HUES48 (cell line): ENCODE results near the gene NTSR1.

Experiments used
- H3K27ac ChIP-seq: one replicate; pipeline ENCODE4 v1.7.0; 2013; ENCODE audit warnings: low read depth, low read length, inconsistent platforms
- H3K27me3 ChIP-seq: 2 replicates; pipeline ENCODE4 v1.6.1; 2013; ENCODE audit warnings: mild to moderate bottlenecking, low read length; ENCODE audit not compliant: control insufficient read depth, insufficient read depth
- H3K36me3 ChIP-seq: 2 replicates; pipeline ENCODE4 v1.6.1; 2013; ENCODE audit warnings: low read length; ENCODE audit not compliant: control insufficient read depth, insufficient read depth
- H3K4me1 ChIP-seq: 2 replicates; pipeline ENCODE4 v1.6.1; 2013; ENCODE audit warnings: mild to moderate bottlenecking, low read length; ENCODE audit not compliant: control insufficient read depth, insufficient read depth
- H3K4me3 ChIP-seq: 2 replicates; pipeline ENCODE4 v1.5.1; 2013; ENCODE audit warnings: mild to moderate bottlenecking, low read depth, low read length
- H3K9ac ChIP-seq: 2 replicates; pipeline ENCODE4 v1.6.1; 2013; ENCODE audit warnings: mild to moderate bottlenecking, low read depth, low read length, moderate library complexity
- H3K9me3 ChIP-seq: 2 replicates; pipeline ENCODE4 v1.6.1; 2013; ENCODE audit warnings: low read length; ENCODE audit not compliant: control insufficient read depth, insufficient read depth

Gene NTSR1

GRCh38 chr20:62665826-62666735, 42.6 kb upstream of the NTSR1 start:
- Histone ChIP-seq H3K36me3 (no peaks in the 10 kb centered on the region), H3K27me3 (no peaks in the 10 kb centered on the region), H3K4me3 (no peak overlapping the region), H3K27ac (no peak overlapping the region), H3K9me3 (no peaks in the 10 kb centered on the region), H3K9ac (no peak overlapping the region), H3K4me1 (0 out of 2 replicates have a peak, but pooled peaks cover 3% of the 10 kb centered on the region)

DNA sequence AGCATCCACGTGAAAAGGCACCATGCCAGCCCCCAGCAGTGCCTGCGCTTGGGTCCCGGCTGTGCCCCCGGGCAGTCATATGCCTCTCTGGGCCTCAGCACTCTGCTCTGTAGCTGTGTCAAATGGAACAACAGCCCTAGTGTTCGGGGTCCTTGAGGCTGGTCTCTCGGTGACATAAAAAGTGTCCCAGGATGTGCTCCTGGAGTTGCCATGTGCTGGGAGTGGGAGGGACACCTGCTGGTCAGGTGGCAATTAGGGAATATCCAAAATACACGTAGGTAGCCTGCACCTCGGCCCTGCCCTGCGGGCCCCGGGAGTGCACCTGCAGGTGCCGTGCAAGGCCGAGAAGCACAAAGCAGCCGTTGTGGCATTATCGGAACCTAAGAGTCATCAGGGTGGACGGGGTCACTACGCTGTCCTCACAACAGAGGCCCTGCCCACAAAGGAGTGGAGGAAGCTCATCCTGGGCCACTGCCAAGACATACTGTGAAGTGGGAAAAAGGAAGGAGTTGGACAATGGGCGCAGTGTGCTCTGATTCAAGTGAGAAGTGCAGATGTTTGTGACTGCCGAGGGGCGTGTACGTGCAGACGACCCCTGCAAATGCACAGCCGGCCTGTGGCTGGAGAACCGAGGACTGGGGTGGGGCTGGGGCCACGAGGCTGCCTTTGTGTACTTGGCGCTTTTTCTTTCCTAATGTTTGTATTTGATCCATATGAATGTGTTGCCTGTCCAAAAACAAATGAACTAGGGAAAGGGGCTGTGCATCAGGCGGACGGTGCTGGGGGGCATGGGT, 41.7 kb upstream of the NTSR1 start:
- Histone ChIP-seq H3K27me3 (no peaks in the 10 kb centered on the region), H3K9ac (no peak overlapping the region), H3K4me1 (0 out of 2 replicates have a peak, but pooled peaks cover 3% of the 10 kb centered on the region), H3K36me3 (no peaks in the 10 kb centered on the region), H3K4me3 (no peak overlapping the region), H3K9me3 (no peaks in the 10 kb centered on the region), H3K27ac (no peak overlapping the region)

DNA sequence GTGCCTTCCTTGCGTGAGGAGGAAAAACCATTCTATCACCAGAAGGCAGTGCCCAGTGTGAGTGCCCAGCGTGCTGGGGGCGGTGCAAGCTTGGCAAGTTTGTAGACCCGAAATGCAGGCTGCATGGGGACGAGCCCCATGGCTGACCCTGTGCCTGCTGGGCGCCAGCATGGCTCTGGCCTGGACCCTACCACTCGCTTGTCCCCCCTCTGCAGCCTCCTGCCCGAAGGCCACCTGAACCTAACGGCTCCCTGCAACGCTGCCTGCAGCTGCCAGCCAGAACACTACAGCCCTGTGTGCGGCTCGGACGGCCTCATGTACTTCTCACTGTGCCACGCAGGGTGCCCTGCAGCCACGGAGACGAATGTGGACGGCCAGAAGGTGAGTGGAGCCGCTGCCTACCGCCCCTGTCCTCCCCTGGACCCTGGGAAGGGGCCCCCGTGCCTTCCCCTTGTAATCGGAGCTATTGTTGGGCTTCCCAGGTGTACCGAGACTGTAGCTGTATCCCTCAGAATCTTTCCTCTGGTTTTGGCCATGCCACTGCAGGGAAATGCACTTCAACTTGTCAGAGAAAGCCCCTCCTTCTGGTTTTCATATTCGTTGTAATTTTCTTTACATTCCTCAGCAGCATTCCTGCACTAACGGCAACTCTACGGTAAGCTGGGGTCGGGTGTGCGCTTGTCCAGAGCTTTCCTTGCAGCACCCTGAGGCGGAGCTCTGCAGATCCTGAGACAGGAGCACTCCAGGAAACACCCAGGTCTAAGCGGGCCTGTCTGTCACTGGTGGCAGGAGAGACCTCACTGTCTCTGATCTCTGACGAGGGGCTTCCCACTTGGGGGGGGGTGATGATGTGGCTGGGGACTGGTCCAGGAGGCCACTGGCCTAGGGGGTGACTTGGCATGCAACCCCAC, 40.9 kb upstream of the NTSR1 start:
- H3K27me3 ChIP-seq = no peaks in the 10 kb centered on the region
- no peaks in the 10 kb centered on the region for H3K36me3 ChIP-seq
- 0 out of 2 replicates have a peak, but pooled peaks cover 3% of the 10 kb centered on the region for H3K4me1 ChIP-seq
- H3K9ac ChIP-seq = no peak overlapping the region
- no peaks in the 10 kb centered on the region for H3K9me3 ChIP-seq
- no peak overlapping the region for H3K27ac ChIP-seq
- no peak overlapping the region for H3K4me3 ChIP-seq

DNA sequence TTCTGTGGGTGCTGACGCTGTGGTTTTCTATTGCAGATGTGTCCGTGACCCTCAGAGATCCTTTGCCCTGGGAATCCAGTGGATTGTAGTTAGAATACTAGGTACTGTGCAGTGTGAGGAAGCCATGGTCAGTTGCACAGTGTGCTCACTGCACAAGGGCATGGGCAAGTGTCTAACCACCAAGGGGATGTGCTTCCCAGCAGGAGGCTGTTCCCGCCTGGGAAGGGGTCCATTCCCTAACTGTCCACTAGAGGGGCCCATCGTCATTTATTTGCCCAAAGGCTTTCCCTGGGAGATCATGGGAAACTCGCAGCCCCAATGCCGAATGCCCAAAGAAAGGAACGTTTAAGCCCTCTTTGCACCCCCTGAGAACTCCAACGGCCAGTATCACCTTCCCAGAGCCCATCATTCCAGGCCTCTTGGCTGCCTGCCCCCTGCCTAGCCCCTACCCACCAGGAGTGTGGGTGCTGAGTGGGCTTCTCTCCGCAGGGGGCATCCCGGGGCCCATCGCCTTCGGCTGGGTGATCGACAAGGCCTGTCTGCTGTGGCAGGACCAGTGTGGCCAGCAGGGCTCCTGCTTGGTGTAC, 40.1 kb upstream of the NTSR1 start:
- Histone ChIP-seq H3K4me1 (no peaks in the 10 kb centered on the region), H3K36me3 (no peaks in the 10 kb centered on the region), H3K27ac (no peak overlapping the region), H3K9me3 (no peaks in the 10 kb centered on the region), H3K27me3 (no peaks in the 10 kb centered on the region), H3K4me3 (no peak overlapping the region), H3K9ac (no peak overlapping the region)

DNA sequence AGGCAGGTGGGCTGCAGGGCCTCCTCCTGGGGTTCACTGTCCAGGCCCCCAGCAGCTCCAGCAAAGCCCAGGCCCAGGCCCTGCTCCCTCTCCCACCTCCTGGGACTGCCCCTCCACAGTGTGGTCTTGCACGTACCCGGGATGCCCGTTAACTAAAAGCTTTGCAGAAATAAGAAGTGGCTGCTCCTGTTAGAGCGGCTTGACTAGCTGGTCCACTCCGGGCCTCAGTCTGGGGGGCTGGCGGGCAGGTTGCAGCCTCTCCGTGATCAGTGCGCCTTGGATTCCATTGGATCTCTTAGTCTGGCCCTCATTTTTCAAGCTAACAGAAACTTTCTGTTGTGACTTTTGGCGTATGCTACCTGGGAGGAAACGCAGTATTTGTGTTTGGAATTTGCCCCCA, 39.4 kb upstream of the NTSR1 start:
- Histone ChIP-seq H3K27ac (no peak overlapping the region), H3K4me3 (no peak overlapping the region), H3K4me1 (no peaks in the 10 kb centered on the region), H3K27me3 (no peaks in the 10 kb centered on the region), H3K9ac (no peak overlapping the region), H3K36me3 (no peaks in the 10 kb centered on the region), H3K9me3 (no peaks in the 10 kb centered on the region)

GRCh38 chr20:62670156-62670555, 38.5 kb upstream of the NTSR1 start:
- Histone ChIP-seq H3K36me3 (no peaks in the 10 kb centered on the region), H3K9me3 (no peaks in the 10 kb centered on the region), H3K4me1 (no peaks in the 10 kb centered on the region), H3K27me3 (no peaks in the 10 kb centered on the region), H3K9ac (no peak overlapping the region), H3K27ac (no peak overlapping the region), H3K4me3 (no peak overlapping the region)

GRCh38 chr20:62670998-62671397, 37.6 kb upstream of the NTSR1 start:
- Histone ChIP-seq H3K9me3 (no peaks in the 10 kb centered on the region), H3K4me3 (no peak overlapping the region), H3K9ac (no peak overlapping the region), H3K36me3 (no peaks in the 10 kb centered on the region), H3K27me3 (no peaks in the 10 kb centered on the region), H3K27ac (no peak overlapping the region), H3K4me1 (no peaks in the 10 kb centered on the region)

GRCh38 chr20:62671765-62672164, 36.9 kb upstream of the NTSR1 start:
- Histone ChIP-seq H3K9me3 (no peaks in the 10 kb centered on the region), H3K4me3 (no peak overlapping the region), H3K4me1 (no peaks in the 10 kb centered on the region), H3K9ac (no peak overlapping the region), H3K27me3 (no peaks in the 10 kb centered on the region), H3K36me3 (no peaks in the 10 kb centered on the region), H3K27ac (no peak overlapping the region)

GRCh38 chr20:62674370-62674769, 34.3 kb upstream of the NTSR1 start:
- Histone ChIP-seq H3K9me3 (no peaks in the 10 kb centered on the region), H3K4me3 (no peak overlapping the region), H3K36me3 (no peaks in the 10 kb centered on the region), H3K9ac (no peak overlapping the region), H3K4me1 (no peaks in the 10 kb centered on the region), H3K27me3 (no peaks in the 10 kb centered on the region), H3K27ac (no peak overlapping the region)

DNA sequence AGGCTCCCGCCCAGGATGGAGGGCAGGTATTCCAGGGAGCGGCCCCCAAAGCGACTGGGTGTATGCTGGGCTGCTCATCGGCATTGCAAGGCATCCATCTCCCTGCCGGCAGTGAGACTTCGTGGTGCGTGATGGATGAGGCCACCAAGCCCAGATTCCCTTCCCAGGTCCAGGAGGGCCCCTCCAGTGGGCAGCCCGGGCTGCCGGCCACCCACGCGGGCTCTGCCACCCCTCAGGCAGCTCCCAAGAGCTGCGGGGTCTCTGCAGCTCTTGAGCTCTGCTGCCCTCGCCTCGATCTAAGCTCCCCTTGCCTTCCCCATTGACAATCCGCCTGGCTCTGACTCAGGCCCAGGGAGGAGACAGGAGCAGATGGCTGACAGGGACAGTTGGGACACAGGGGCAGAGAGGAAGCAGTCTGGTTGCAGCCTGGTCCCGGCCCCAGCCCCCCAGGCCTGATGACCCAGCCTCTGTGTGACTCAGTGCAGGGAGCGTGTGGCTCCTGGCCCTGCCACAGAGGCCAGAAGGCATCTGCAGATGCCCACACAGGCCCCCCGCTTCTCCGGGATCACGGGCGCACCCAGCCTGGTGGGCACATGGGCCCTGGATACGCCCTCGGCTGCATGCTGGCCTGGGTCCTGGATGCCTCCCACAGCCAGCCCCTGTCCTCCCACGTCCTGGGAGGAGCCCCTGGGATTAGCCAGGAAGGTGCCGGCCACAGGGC, 33.3 kb upstream of the NTSR1 start:
- Histone ChIP-seq H3K4me1 (no peaks in the 10 kb centered on the region), H3K36me3 (no peaks in the 10 kb centered on the region), H3K9me3 (no peaks in the 10 kb centered on the region), H3K27me3 (no peaks in the 10 kb centered on the region), H3K27ac (no peak overlapping the region), H3K4me3 (no peak overlapping the region), H3K9ac (no peak overlapping the region)
